HG03095 (cell line): ENCODE measurements around the gene NECTIN3.

Experiments used
- ATAC-seq: cut with Tn5 transposase; IDR thresholded peaks from one replicate; pipeline ENCODE4 v1.9.1; 2021; ENCODE audit warnings: moderate library complexity; ENCODE audit not compliant: unreplicated experiment

NECTIN3 gene

GRCh38 chr3:111071257-111072030 lies at the start of gene NECTIN3:
TSS of gene NECTIN3 (plus strand) at chr3:111071816. CDS start at chr3:111072018, 202 bp downstream.
- peak; percentile 76 for ATAC-seq

- no peak for ATAC-seq
Measured at GRCh38 chr3:111027868-111028267, 43.7 kb upstream of the NECTIN3 start.

GRCh38 chr3:111031538-111031937 lies 40.1 kb upstream of the NECTIN3 start:
- ATAC-seq, result no peak

DNA sequence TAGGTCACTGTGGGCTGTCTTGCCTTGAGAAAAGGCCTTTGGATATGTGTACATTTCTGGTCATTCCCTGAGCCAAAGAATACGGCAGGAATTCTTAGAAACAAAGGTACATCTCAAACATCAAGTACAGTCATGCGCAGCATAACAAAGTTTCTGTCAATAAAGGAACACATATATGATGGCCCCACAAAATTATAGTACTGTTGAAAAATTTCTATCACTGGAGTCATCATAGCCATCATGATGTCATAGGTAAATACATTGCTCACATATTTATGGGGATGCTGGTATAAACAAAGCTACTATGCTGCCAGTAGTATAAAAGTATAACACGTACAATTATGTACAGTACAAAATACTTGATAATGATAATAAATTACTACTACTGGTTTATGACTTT lies 38.9 kb upstream of the NECTIN3 start:
- no peak for ATAC-seq

GRCh38 chr3:111033470-111034050 lies 38.1 kb upstream of the NECTIN3 start:
- no peak for ATAC-seq

DNA sequence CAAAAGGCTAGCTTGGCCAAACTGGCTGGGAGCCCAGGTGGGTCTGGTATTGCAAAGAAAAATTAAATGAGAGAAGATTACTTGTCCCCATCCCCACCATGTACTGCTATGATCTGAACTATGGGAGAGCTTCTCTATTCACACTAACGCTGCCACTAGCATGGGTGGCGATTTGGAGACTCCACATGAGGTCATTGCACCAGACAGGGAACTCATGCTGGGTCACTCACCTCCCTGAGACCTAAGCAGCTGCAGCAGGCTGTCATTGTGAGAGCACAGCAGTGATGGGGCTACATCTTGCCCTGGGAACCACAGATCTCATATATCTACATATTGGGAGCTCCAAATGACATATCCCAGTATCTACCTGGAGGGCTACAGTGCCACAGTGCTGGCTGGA lies 36.3 kb upstream of the NECTIN3 start:
- ATAC-seq, result no peak

- no peak for ATAC-seq
Measured at GRCh38 chr3:111035902-111036301, 35.7 kb upstream of the NECTIN3 start.

- ATAC-seq, result no peak
Measured at GRCh38 chr3:111040959-111041358, 30.7 kb upstream of the NECTIN3 start.

DNA sequence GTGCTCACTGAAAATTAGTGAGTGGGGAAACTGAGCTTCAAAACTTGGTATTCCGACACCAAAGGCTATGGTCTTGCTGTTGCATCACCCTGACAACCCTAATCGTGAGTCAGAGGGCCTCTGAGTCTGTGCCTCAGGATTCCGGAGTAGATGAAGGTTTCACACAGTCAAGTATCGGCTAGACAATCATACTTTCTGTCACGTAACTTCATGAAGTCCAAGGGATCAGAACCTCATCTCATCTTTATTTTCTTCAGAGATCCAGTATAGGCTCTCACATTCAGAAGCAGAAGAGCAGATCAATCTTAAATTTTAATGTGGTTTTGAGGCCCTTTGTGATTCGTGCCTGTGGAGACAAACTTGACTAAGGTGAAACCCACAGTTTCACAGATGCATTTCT lies 26.1 kb upstream of the NECTIN3 start:
- no peak for ATAC-seq

DNA sequence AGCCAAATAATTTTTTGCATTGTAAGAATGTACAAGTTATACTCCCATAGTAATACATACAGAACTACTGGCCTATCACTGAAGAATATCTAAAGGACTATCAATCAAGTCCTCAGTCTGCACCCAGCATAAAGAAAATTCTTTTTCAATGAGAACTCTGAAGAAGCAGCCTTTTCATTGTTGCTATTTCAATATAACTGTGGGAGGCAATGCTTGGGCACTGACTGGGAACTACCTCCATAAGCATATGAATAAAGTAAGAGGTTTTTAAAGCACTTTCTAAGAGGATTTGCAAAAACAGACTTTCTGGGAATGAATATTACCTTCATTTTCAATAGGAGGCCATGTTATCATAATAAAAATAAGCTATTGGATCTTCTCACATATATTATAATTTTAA lies 24.6 kb upstream of the NECTIN3 start:
- ATAC-seq, result no peak

GRCh38 chr3:111047812-111048435 lies 23.7 kb upstream of the NECTIN3 start:
- ATAC-seq, result no peak

- ATAC-seq, result no peak
Measured at GRCh38 chr3:111051354-111051753, 20.3 kb upstream of the NECTIN3 start.

DNA sequence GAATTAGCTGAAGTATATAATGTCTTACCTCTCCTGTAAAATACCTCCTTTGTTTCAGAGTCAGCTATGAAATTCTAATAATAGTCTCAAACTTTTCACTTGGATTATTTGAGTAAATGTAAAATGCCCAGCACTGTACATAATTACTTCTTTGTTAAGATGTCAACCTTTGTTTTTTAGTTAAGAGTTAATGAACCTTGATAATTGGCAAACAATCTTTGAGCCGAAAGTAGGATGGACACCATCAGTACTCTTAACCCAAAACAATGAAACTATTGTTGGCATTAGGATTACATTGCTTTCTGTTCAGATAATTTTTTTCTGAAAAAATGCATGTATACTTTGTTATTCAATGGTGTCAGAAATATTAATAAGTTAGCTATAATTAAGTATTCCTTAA lies 3.0 kb upstream of the NECTIN3 start:
- no peak for ATAC-seq

DNA sequence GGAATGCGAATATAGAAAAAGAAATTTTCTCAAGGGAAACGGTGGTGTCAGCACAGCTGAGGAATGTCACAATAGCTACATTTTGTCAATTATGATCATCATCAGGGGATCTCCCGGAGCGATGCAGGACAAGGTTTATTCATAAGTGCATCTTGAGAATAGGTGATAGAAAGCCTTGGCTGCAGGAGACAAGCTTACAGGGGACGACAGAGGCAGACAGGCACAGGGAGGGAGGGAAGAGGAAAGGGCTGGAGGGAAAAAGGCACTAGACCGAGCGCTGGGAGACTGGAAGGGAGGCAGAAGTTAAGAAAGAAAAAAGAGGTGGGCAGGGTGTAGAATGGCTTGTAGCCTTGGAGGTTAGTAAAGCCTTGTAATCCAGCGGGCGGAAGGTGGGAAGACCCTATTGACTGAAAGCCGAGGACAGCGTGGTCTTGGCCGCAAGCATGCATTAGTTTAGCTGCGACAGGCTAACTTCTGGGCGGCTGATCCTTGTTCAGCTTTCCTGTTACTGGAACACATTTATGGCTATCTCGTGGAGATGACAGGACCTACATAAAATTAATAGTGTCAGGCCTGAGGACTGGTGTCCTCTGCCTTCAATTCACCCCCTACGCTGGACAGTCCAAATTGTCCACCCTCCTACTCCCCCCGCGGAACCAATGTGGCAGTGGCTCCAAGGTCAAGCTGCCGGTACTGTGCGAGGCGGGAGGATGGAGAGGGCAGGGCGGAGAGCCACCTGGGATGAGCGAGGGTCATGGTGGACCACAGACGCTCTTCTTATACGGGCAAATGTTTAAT lies 1.4 kb upstream of the NECTIN3 start:
- no peak for ATAC-seq

- ATAC-seq, result no peak
Measured at GRCh38 chr3:111070772-111071256, 802 bp upstream of the NECTIN3 start.

- ATAC-seq, result peak; percentile 32
Measured at GRCh38 chr3:111072031-111072921, 660 bp downstream of the NECTIN3 start.

DNA sequence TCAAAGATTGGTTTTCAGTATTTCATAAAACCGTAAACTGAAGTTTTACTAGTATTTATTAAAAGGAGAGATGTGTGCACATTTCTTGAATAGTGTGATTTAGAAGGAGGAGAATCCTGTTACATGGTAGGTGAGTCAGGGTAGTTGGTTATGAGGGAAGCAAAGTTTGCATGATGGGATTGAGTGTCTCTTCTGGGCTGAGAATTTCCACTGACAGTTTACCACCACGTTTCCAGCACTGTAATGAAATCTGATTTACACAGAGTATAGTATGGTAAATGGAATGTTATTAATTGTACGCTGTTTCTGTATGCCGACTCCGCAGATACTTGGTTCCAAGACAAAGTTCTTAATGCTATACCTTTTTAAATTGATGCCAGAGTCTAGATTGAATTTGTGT lies 1.6 kb downstream of the NECTIN3 start:
- no peak for ATAC-seq

GRCh38 chr3:111076732-111077131 lies 5.1 kb downstream of the NECTIN3 start:
- ATAC-seq, result no peak

GRCh38 chr3:111077369-111077768 lies 5.8 kb downstream of the NECTIN3 start:
- no peak for ATAC-seq

GRCh38 chr3:111080413-111080812 lies 8.8 kb downstream of the NECTIN3 start:
- ATAC-seq, result no peak
